ENCODE data around the gene TAS1R1.

Gene TAS1R1

DNA sequence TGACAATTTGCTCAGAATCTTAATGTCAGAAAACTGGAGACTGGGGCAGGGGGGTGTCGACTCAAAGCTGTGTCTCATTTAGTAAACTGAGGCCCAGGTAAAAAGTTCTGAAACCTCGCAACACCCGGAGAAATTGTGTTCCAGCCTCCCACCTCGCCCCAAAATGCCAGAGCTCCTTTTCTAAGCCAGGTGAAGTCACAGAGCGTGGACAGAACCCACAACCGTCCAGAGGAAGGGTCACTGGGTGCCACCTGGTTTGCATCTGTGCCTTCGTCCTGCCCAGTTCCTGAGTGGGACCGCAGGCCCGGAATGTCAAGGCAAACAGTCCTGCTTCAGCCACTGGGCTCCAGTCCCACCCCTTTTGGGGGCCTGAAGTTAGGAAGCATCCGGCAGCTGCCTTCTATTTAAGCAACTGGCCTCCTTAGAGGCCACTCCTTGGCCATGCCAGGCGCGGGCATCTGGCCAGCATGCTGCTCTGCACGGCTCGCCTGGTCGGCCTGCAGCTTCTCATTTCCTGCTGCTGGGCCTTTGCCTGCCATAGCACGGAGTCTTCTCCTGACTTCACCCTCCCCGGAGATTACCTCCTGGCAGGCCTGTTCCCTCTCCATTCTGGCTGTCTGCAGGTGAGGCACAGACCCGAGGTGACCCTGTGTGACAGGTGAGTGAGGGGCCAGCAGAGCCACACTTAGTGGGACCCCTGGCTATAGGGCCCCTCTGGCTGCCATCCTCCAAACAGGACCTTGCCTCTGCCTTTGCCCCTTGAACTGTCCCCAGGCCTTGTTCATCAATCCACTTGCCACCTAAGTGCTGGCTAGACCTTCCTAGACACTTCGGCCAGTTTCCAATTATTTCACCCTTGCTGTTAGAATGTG is at the start of gene TAS1R1:
TSS of gene TAS1R1 (plus strand) at position 401 of the 872 bp plus-strand sequence. CDS start at position 468, 67 bp downstream.
- peak; percentile 75 for DNase-seq (ENCODE audit: low spot score)

GRCh38 chr1:6505367-6506209 is 49.5 kb upstream of the TAS1R1 start:
- DNase-seq (ENCODE audit: low spot score), result no peak

- no peak for DNase-seq (ENCODE audit: low spot score)
Observed at GRCh38 chr1:6506210-6507036, 48.7 kb upstream of the TAS1R1 start.

GRCh38 chr1:6507037-6507428 is 48.1 kb upstream of the TAS1R1 start:
- no peak for DNase-seq (ENCODE audit: low spot score)

GRCh38 chr1:6507461-6507911 is 47.6 kb upstream of the TAS1R1 start:
- peak; percentile 50 for DNase-seq (ENCODE audit: low spot score)

GRCh38 chr1:6508154-6508815 is 46.8 kb upstream of the TAS1R1 start:
- no peak for DNase-seq (ENCODE audit: low spot score)

DNA sequence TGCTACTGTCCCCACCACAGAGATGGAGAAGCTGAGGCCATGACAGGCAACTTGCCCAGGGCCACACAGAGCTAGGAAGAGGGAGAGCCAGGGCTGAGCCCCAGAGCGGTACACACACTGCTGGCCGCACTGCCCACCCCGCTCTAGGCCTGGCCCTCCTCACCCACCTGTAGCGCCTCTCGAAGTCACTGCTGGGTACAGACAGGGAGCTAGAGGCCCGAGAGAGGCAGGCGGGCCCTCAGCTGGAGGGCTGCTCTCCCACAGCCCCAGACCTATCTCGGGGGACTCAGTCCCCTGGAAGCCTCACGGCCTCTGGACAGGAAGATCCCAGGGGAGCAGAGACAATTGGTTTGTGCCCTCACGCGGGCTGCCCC is 46.3 kb upstream of the TAS1R1 start:
- DNase-seq (ENCODE audit: low spot score), result no peak

DNA sequence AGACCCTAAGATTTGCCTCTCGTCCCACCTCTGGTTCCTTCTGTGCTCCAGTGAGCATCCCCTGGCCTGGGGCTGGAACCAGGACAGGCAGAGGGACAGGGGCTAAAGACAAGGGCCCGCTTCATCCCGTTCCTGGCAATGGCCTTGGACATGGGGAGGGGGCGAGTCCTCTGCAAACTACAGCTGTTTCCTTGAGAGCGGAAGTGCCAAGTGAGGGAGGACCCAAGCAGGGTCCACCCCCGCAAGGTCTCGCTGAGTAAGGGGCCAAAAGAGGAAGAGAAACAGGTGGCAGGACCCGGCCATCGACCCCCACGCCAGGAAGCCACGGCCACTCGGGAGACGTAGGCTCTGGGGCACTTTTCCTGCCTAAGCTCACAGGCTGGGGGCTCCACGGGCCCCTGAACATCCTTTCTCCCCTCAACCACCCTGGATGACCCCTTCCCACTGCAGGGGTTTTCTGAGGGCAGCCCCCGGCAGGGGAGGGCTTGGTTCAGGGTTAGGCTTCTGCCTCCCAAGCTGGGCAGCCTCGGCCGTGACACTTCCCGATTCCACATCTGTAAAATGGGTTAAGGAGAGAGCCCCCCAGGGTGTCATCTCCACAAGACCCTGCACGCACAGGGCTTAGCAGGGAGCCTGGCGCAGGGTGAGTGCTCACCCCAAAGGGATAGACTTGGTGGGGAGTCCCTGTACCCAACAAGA is 45.7 kb upstream of the TAS1R1 start:
- no peak for DNase-seq (ENCODE audit: low spot score)

- no peak for DNase-seq (ENCODE audit: low spot score)
Observed at GRCh38 chr1:6509919-6510291, 45.2 kb upstream of the TAS1R1 start.

GRCh38 chr1:6510493-6510892 is 44.6 kb upstream of the TAS1R1 start:
- DNase-seq (ENCODE audit: low spot score), result no peak

- DNase-seq (ENCODE audit: low spot score), result no peak
Observed at GRCh38 chr1:6511056-6511455, 44.1 kb upstream of the TAS1R1 start.

DNA sequence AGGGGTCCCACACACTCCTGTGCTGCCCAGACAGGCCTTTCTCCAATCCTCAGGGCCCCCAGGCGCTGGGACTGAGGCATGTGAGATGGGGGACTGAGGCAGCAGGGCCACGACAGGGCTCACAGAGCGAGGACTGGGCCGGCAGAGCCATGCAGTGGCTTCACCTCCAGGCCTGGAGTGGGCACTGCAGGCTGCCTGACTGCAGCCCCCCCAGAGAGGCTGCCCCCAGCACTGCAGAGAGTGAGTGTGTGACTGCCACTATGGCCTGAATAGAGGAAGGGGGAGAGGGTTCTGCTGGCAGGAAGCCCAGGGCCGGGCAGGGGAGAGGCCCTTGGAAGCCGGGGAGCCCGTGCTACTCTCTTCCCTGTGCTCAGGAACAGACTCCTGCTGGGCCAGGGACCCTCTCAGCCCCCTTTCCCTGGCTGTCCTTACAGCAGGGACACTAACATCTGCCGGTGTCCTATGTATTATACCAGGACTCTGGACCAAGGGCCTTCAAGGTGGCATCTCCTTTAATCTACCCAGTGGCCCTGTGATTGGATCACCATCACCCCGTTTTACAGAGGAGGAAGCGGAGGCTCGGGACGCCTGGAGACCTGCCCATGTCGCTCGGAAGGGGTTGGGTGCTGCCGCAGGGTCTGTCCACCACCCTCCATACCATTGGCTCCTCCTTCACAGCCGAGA is 43.4 kb upstream of the TAS1R1 start:
- DNase-seq (ENCODE audit: low spot score), result no peak

- DNase-seq (ENCODE audit: low spot score), result no peak
Observed at GRCh38 chr1:6512245-6512907, 42.7 kb upstream of the TAS1R1 start.

DNA sequence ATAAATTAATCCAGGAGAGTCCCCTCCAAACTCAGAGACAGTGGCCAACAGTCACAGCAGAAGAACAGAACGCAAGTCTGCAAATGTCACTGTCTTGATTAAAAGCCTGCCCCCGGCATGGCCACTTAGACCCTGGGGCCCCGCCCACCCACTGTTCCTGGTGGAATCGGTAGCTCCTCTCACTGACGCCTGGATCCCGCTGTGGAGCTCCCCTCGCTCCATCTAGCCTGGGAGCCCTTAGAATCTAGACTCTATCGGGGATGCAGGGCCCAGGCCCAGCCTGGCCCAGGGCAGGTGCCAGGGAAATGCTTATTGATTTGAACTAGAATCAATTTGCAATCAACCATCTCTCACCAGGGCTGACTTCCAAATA is 42.2 kb upstream of the TAS1R1 start:
- no peak for DNase-seq (ENCODE audit: low spot score)

- no peak for DNase-seq (ENCODE audit: low spot score)
Observed at GRCh38 chr1:6513320-6513801, 41.7 kb upstream of the TAS1R1 start.

GRCh38 chr1:6515771-6516170 is 39.3 kb upstream of the TAS1R1 start:
- peak; percentile 38 for DNase-seq (ENCODE audit: low spot score)

DNA sequence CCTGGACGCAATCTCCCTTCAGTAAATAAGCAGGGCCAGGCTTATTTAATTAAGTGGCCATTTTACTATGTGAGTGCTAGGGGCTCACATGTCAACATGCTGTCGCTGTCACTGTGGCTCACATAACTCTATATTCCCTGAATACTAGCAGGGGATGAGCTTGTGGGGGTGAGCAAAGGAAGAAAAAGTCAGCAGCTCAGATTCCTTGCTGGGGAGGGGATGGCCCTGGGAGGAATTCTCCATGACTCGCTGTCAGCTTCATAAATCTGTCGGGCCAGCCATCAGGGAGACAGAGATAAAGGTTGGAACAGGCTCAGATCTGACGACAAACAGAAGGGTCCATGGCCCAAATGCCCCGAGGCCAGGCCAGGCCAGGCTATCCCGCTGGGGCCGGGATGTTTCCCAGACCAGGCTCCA is 37.7 kb upstream of the TAS1R1 start:
- DNase-seq (ENCODE audit: low spot score), result no peak

DNA sequence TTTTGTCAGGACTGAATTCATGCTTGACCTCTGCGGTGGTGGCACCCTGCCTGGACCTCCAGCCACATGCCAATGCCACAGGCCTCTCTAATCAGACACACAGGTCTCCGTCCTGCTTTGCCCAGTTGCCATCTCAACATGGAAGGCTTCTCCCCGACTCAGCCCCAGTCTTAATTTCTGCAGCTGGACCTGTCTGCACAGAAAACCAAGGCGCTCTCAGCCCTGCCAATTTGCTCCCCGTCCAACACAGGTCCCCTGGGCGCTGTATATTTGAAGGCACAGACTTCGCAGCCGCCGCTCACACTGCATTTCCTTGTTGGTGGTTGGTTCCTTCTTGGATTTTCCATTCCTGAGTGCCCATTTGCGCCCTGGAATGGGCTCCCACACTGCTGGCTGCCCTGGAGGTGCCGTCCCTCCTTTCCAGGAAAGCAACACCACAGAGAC is 35.6 kb upstream of the TAS1R1 start:
- no peak for DNase-seq (ENCODE audit: low spot score)

DNA sequence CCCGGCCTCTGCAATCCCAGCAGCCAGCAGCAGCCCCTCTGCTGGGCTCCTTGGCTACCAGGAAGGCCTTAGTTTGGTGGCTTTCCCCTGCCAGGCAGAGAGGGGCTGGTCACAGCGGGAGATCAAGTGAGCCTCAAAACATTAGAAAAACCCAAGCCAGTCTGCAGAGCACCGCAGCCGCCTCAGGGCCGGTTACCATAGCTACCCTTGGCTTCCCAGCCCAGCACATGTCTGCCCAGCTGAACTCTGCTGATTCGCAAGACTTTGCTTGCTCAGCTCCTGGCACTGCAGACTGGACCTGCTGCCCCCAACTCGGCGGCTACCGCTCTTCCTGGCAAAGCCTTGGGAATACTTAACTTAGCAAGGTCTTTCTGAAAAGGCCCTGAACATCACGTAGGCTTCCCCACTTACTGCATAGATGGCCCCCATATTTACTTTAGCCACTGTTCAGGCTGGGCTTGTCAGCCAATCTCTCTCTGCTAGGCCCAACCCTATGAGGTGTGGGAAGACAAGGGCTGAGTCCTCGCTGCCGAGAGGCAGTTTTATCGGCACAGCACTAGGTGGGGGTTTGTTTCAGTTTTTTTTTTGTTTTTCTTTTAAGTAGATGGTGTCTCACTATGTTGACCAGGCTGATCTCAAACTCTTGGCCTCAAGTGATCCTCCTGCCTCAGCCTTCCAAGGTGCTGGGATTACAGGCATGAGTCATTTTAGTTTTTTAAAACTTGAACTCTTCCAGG is 35.0 kb upstream of the TAS1R1 start:
- DNase-seq (ENCODE audit: low spot score), result peak; percentile 92
